NCI-H1105 (cell line): ENCODE data around the gene CPNE2.
A peak's percentile ranks its signal among the peaks of the same experiment; 100 is the strongest.

Source experiments
- DNase-seq: peaks from one replicate; lab custom pipeline; 2025; lab: John Stamatoyannopoulos, UW

CPNE2 gene

DNA sequence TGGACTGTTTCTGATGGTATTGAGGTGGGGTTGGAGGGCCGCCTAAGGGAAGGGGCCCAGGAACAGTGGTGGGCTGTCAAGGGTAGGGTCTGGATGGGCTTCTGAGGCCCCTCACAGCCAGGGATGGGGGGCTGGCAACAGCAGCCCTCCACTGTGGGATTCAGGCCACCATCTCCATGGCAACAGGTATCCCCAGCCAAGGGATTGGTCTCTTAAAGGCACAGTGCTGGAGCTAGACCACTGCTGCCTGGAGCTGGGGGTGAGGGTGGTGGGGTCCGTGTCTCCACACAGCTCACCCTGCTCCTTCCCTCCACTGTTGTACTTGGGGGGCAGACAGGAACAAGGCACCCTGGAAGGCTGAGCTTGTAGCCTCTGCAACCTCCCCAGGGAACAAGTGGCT lies 51.6 kb downstream of the CPNE2 start:
- no peak for DNase-seq

DNA sequence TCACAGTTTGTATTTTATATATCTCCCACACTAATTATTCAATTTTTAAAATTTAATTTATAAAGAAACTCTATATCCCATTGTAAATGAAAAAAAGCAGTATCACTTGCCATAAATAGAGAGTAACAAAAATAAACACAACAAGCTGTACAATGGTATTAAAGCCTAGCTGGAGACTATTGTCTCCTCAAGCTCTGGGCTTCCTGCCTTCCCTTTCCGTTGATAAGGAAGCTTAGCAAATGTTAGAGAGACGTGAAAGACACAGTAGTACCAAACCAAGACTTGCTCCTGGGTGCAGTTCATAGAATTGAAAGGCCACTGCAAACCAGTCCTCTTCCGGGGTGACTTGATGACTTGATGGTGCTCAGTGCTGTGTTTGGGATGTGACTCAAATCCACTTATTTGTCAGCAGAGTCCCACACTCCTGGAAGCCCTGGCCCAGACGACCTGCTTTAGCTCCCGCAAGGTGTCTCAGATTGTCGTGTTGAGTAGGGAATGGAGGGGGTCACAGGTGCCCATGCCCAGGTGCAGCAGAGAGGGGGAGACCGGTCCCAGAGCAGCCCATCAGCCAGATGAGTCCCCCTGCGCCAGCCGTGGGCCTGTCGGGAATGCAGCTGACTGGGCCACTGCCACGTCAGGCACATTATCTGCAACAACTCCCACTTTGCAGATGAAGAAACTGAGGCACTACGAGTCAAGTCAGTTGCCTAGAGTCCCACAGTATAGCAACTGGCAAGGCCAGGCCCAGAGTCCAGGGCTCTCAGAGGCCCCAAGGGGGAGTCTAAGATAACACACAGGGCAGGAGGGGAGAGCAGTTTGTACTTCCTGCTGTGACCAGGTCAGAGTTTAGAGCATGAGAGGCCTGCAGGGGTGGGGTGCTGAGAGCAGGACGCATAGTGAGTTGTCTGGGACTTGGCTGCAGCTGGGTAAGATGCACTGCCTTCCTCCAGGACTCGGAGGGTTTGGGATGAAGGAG lies 53.0 kb downstream of the CPNE2 start:
- DNase-seq = no peak

DNA sequence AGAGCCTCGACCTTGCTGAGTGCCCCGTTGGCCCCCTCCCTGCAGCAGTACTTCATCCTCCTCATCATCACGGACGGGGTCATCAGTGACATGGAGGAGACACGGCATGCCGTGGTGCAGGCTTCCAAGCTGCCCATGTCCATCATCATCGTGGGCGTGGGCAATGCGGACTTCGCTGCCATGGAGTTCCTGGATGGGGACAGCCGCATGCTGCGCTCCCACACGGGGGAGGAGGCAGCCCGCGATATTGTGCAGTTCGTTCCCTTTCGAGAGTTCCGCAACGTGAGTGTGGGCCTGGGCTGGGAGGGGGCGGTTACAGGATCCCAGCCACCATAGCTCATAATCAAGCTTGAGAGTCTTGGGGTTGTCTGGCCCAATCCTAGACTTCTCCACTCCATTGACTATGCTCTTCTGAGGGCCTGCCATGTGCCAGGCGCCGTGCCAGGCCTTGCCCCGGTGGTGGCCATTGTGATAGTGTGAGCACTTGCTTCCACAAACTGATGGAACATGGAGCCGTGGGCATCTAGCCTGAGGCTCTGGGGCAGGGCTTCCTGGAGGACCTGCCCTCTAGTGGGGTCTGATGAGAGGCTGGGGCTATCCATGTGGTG lies 53.8 kb downstream of the CPNE2 start:
- DNase-seq = no peak

DNA sequence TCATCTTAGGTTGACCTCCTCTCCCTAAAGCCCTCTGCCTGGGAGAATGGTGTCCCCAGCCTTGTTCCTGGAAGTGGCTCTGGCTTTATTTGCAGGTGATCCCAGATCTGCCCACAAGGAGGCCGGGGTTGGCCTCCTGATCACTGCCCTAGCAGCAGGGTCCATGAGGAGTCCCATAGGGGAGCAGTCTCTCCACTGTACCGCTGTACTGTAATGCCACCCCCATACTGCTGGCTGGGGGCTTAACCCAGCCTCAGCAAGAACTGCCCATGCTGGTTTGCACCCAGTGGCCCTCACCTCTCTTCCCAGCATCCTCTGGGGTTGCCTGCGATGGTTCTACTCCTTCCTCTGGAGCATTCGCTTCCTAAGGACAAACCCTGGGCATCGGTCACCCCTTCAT lies 54.4 kb downstream of the CPNE2 start:
- DNase-seq = no peak

DNA sequence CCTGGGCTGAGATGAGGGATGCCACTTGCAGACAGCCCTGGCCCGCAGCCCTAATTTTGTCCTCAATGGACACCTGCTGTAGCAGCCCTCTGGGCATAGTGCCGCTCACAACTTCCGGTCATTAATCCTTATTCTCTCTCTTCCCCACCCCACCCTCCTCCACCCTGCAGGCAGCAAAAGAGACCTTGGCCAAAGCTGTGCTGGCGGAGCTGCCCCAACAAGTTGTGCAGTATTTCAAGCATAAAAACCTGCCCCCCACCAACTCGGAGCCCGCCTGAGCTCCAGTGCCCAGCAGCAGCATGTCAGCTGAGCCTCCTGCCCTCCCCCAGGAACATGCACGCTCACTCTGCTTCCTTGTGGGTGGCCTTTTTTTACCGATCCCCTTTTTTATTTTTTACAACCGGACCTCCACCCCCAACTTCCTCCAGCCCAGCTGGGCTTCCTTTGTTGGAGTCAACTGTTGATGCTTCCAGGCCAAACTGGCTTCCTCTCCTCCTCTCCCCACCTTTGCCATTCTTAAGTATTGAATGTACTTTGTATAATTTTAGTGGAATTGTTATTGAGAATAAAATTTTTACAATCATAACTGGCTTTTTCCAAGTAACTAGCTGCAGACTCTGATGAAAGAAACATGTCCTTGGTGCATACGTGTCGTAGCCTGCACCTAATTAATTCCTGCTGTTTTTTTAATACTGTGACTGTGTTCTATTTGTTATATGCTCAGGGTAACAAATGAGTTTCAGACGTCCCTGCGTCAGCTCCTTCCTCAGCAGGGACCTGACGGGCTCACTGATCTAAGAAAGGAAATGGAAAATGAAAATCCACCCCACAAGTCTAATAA lies 55.2 kb downstream of the CPNE2 start:
- no peak for DNase-seq

DNA sequence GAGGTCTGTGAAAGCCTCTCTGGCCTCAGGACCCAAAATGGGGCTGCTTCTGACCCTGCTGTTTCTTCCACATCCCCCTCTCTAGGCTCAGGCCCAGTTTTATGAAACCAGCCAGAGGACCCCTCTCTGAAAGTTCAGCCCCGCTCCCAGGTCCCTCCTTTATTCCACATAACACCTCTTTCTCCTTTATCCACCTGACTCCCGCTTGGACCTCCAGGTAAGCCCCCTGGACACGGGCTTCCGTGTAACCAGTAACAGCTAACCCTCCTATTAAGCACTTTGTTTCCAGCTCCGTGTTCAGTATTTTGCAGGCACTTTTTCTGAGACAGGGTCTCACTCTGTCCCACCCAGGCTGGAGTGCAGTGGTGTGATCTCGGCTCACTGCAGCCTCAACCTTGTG lies 56.1 kb downstream of the CPNE2 start:
- DNase-seq = no peak

GRCh38 chr16:57149391-57149790 lies 57.0 kb downstream of the CPNE2 start:
- no peak for DNase-seq

- DNase-seq = no peak
Observed at GRCh38 chr16:57150682-57151330, 58.4 kb downstream of the CPNE2 start.

GRCh38 chr16:57151369-57151768 lies 59.0 kb downstream of the CPNE2 start:
- no peak for DNase-seq

DNA sequence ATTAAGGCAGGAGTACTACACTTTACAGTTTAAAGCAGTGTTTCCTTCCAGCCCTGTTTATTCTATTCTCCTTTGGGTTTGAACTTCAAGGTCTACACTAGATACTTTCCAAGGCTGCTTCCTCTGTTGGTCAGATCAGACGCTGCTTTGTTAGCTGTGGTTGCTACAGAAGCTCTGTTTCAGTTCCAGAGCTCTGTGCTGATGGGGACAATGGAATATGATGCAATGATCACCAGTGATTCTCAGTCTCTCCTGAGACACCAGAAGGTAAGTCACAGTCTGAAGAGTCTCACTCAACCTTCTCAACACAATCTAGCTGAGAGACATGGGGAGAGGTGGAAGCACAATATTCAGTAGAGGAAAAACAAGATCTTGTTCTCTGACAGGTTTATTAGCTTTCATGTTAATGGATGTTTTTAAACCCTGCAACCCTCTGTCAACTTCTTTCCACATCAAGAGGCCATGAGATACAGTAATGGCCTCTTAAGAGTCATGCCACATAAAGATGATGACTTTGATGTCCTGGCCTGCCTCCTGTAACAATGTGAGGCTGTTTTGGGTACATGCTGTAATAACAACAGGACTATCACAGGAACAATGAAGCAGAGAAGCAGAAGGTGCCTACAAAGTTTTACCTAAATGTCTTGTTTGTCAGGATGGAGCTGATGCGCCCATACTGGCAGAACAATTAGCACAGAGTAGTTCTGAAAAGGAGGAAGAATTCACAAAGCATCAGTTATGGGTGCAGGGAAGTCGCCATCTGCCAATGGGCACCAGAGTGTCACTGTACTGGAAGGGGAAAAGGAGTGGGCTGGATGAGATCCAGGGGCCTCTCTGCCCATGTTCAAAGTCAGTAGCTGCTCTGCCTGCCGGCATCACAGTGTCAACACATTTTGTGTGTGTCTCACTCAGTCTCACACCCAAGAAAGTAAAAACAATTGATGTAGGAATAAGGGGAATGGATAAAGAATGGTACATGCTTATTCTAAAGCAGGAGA lies 60.0 kb downstream of the CPNE2 start:
- DNase-seq = no peak

- DNase-seq = no peak
Observed at GRCh38 chr16:57153841-57154240, 61.5 kb downstream of the CPNE2 start.

DNA sequence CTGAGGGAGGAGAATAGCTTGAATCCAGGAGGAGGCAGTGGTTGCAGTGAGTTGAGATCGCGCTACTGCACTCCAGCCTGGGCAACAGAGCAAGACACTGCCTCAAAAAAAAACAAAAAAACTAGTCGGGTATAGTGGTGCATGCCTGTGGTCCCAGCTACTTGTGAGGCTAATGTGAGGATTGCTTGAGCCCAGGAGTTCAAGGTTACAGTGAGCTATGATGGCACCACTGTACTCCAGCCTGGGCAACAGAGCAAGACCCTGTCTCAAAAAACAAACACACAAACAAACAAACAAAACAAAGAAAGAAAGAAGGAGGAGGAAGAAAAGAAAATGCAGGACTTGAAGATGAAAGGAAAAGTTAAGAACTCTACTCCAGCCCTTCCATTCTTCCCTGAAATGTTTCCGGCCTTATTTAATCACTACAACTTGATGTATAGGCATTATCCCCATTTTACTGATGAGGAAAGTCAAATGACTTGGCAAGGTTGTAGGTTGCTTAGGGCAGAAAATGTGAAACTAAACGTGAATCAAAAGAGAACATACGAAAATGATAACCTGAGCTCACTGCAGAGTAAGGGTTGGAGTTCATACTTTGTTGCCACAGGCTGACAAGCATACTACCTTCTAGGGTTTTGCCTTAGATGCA lies 63.4 kb downstream of the CPNE2 start:
- no peak for DNase-seq

- no peak for DNase-seq
Observed at GRCh38 chr16:57156351-57156703, 63.9 kb downstream of the CPNE2 start.

DNA sequence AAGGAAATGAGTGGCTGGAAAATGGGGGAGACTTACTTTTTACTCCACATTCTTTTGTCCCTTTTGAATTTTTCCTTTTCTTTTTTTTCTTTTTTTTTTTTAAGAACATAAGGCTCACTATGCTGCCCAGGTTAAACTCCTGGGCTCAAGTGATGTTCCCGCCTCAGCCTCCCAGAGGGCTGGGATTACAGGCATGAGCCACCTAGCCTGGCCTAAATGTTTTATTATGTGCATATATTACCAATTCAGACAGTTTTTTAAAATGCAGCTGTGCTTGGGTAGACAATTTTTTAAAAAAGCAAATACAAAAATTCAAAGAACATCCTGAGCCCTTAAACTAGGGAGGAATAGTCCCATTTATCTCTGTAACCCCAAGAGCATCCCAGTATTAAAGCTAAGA lies 65.2 kb downstream of the CPNE2 start:
- no peak for DNase-seq

- no peak for DNase-seq
Observed at GRCh38 chr16:57159447-57159846, 67.1 kb downstream of the CPNE2 start.

DNA sequence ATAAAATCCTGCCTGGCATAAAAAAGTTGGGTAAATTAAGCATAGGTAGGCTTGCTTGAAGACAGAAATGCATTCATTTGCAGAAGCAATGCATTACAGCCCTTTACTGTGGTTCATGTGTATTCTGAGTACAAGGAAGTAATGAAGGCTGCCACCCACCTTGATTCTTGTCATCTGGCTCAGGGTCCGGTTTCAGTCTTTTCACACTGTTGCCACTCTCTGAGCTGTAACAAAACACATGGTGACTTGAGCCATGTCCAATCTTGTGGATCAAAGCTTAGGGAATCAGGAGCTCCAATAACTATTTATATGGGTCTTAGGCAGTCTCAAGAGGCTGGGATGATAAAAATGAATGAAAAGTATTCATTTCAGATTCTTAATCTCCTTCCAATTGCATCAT lies 71.5 kb downstream of the CPNE2 start:
- DNase-seq = no peak

DNA sequence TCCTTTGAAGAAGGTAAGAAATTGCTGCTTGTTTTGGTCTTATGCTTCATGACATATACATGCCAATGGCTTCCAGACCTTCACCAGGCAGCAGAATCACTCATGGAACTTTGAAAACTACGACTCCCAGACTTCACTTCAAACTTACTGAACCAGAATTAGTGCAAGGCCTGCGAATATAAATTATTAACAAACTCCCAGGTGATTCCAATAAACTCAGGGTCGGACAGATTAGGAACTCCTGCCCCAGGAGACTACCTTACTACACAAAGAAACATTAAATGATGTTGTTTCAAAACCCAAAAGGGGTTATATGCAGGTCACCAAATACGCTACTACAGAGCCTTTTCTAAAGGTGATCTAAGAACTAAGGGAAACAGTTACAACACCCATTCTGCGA lies 73.1 kb downstream of the CPNE2 start:
- DNase-seq = no peak

DNA sequence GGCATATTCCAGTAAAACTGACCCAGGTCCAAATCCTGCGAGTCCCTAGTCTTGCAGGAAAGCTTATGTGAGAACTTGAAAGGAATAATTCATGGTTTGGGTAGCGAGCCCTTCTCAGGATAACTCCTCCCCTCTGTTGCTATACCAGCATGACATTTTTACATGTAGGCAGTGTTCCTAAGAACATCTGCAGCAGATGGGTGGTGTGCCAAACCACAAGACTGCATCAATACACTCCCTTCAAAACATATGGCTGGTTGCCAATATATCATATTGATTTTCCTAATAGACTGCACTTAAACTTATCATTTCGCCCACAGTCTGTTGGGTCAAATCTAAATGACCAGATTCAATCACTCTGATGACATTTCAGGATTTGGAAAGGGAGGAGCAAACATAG lies 73.6 kb downstream of the CPNE2 start:
- peak; percentile 35 for DNase-seq

- DNase-seq = no peak
Observed at GRCh38 chr16:57166451-57166850, 74.1 kb downstream of the CPNE2 start.

GRCh38 chr16:57166951-57167350 lies 74.6 kb downstream of the CPNE2 start:
- DNase-seq = no peak
